SK-N-SH (cell line): ENCODE results near the gene ACTN4. TPM values are rescaled to one million over a fixed set of nuclear protein-coding genes. Genes with fewer than 3 reads are reported as not detected.

ENCODE experiments used
- CTCF ChIA-PET: fragments of 300-600, 350-600 bp; formaldehyde crosslinking; extraction: SDS; loops from one replicate; lab custom pipeline; 2021; lab: Yijun Ruan, JAX
- POLR2A ChIA-PET: fragments of 350-600 bp; sonication (Branson Sonifier 250); formaldehyde crosslinking; extraction: SDS; loops from one replicate; lab custom pipeline; 2020; ENCODE audit warnings: antibody characterized with exemption, inconsistent platforms; lab: Yijun Ruan, JAX
- DNase-seq: peaks from one replicate; pipeline ENCODE4 v3.0.0; 2012
- H2AFZ ChIP-seq: fragments of 200-600 bp; sonication (generic); 2 replicates; pipeline ENCODE4 v1.8.1; 2016; ENCODE audit warnings: antibody characterized with exemption, mild to moderate bottlenecking, low read depth
- H3F3A ChIP-seq: fragments of 200-600 bp; sonication (generic); replicated peaks from 2 replicates; pipeline ENCODE3; 2016; ENCODE audit warnings: antibody characterized with exemption, mild to moderate bottlenecking; ENCODE audit not compliant: insufficient read depth
- H3K27ac ChIP-seq, 2 experiments: fragments of 200-500 bp in 1 of 2; fragments of 200-600 bp in 1 of 2; sonication (Bioruptor generic) in 1 of 2; sonication (generic), shearing (Covaris generic) in 1 of 2; 2 replicates each; pipeline versions ENCODE4 v1.5.1 to v1.6.1; 2014 to 2016; ENCODE audit warnings: low read depth in 2 of 2, inconsistent platforms in 1 of 2, low read length in 1 of 2, mild to moderate bottlenecking in 1 of 2, mixed read lengths in 1 of 2
- H3K27me3 ChIP-seq: fragments of 200-600 bp; sonication (generic), shearing (Covaris generic); 2 replicates; pipeline ENCODE4 v1.6.1; 2016; ENCODE audit warnings: mixed run types; ENCODE audit not compliant: insufficient read depth
- H3K36me3 ChIP-seq, 2 experiments: fragments of 200-500 bp in 1 of 2; fragments of 200-600 bp in 1 of 2; sonication (Bioruptor generic) in 1 of 2; sonication (generic) in 1 of 2; replicated peaks in 1 of 2; 2 replicates each; pipeline versions ENCODE3 to v1.5.1; 2014 to 2016; ENCODE audit warnings: low read length in 1 of 2, mild to moderate bottlenecking in 1 of 2; ENCODE audit not compliant: insufficient read depth in 2 of 2, control insufficient read depth in 1 of 2
- H3K4me1 ChIP-seq, 2 experiments: fragments of 200-500 bp in 1 of 2; fragments of 200-600 bp in 1 of 2; sonication (Bioruptor generic) in 1 of 2; sonication (generic), shearing (Covaris generic) in 1 of 2; 2 replicates each; pipeline versions ENCODE4 v1.5.1 to v1.6.1; 2014 to 2016; ENCODE audit warnings: low read depth in 1 of 2, low read length in 1 of 2, mixed run types in 1 of 2; ENCODE audit not compliant: insufficient read depth in 2 of 2, control insufficient read depth in 1 of 2
- H3K4me2 ChIP-seq: fragments of 200-600 bp; sonication (generic), shearing (Covaris generic); 2 replicates; pipeline ENCODE4 v1.6.1; 2017; ENCODE audit warnings: mixed run types
- H3K4me3 ChIP-seq, 2 experiments: fragments of 200-500 bp in 1 of 2; fragments of 200-600 bp in 1 of 2; sonication (Bioruptor generic) in 1 of 2; sonication (generic), shearing (Covaris generic) in 1 of 2; 2 replicates each; pipeline versions ENCODE4 v1.5.1 to v1.8.1; 2014 to 2016; ENCODE audit warnings: low read depth in 2 of 2, inconsistent platforms in 1 of 2, low read length in 1 of 2, mild to moderate bottlenecking in 1 of 2, mixed read lengths in 1 of 2, moderate library complexity in 1 of 2
- H3K79me2 ChIP-seq: fragments of 200-600 bp; sonication (generic); 2 replicates; pipeline ENCODE4 v1.8.1; 2017; ENCODE audit warnings: mild to moderate bottlenecking; ENCODE audit not compliant: insufficient read depth
- H3K9ac ChIP-seq: fragments of 200-600 bp; sonication (generic); 2 replicates; pipeline ENCODE4 v1.6.1; 2017; ENCODE audit warnings: mixed run types
- H3K9me2 ChIP-seq: fragments of 200-600 bp; sonication (generic); 2 replicates; pipeline ENCODE4 v1.6.1; 2017; ENCODE audit warnings: mixed run types
- H3K9me3 ChIP-seq: fragments of 200-600 bp; sonication (generic); 2 replicates; pipeline ENCODE4 v1.6.1; 2017; ENCODE audit warnings: mixed run types, mild to moderate bottlenecking, moderate library complexity
- H4K20me1 ChIP-seq: fragments of 200-600 bp; sonication (generic); 2 replicates; pipeline ENCODE4 v1.6.1; 2017; ENCODE audit warnings: mild to moderate bottlenecking, mixed run types; ENCODE audit not compliant: insufficient read depth
- CHD2 ChIP-seq: fragments of 150-350 bp; IDR thresholded peaks from 2 replicates; pipeline ENCODE4 v1.6.1; 2018; ENCODE audit warnings: low read length; ENCODE audit not compliant: partially characterized antibody
- EP300 ChIP-seq, 2 experiments: IDR thresholded peaks; 2 replicates each; pipeline versions ENCODE4 v1.4.0 to v1.6.1; 2012; ENCODE audit warnings: borderline replicate concordance in 1 of 2, low read depth in 1 of 2, low read length in 1 of 2
- GABPA ChIP-seq: IDR thresholded peaks from 2 replicates; pipeline ENCODE4 v1.4.0; 2012; ENCODE audit warnings: low read depth, mild to moderate bottlenecking
- MEF2A ChIP-seq: IDR thresholded peaks from 2 replicates; pipeline ENCODE4 v1.4.0; 2012; ENCODE audit warnings: low read depth, borderline replicate concordance
- NFIC ChIP-seq: IDR thresholded peaks from 2 replicates; pipeline ENCODE4 v1.4.0; 2012; ENCODE audit warnings: borderline replicate concordance
- POLR2AphosphoS5 ChIP-seq: IDR thresholded peaks from 2 replicates; pipeline ENCODE4 v1.6.1; 2012; ENCODE audit warnings: low read depth, low read length
- SIN3A ChIP-seq: IDR thresholded peaks from 2 replicates; pipeline ENCODE4 v1.6.1; 2012; ENCODE audit warnings: low read depth, mild to moderate bottlenecking, low read length, moderate library complexity, borderline replicate concordance
- TCF12 ChIP-seq: IDR thresholded peaks from 2 replicates; pipeline ENCODE4 v1.4.0; 2012
- TEAD4 ChIP-seq: IDR thresholded peaks from 2 replicates; pipeline ENCODE4 v1.4.0; 2012; ENCODE audit warnings: mild to moderate bottlenecking, borderline replicate concordance; ENCODE audit not compliant: insufficient read depth
- USF2 ChIP-seq: fragments of 150-350 bp; IDR thresholded peaks from 2 replicates; pipeline ENCODE4 v1.6.1; 2017; ENCODE audit warnings: antibody characterized with exemption, low read length, low read depth, borderline replicate concordance
- WGBS: methylation state at CpG from one replicate; pipeline ENCODE4 v1.1.6; 2017; ENCODE audit warnings: low lambda C conversion rate; 5-methylcytosine and 5-hydroxymethylcytosine counted together
- polyA plus RNA-seq, 3 experiments: library from polyadenylated mRNA; depleted of rRNA; stranded (reverse); fragments of >200 nt; gene quantifications; 2 replicates each; pipeline ENCODE4 v1.2.3, GENCODE V29; 2012

The ACTN4 gene
- polyA plus RNA-seq, 1 of the 3 experiments (the other 2 are of a cell fraction): 598 TPM

GRCh38 chr19:38664503-38665211 lies 17.2 kb downstream of the ACTN4 start:
- CTCF ChIA-PET: interaction anchor here (1.3 kb wide), 1 partner anchor 15 kb away, joined by 3 read pairs; no protein-coding TSS in a partner anchor
- Histone ChIP-seq H3K36me3 (peaks cover 3 to 12% of the 10 kb centered on the region in 2 experiments), H3K27me3 (no peaks in the 10 kb centered on the region), H3F3A (peaks cover 38% of the 10 kb centered on the region), H3K9me2 (no peaks in the 10 kb centered on the region), H3K79me2 (peaks cover 100% of the 10 kb centered on the region), H2AFZ (no peak overlapping the region), H3K4me1 (peaks cover 43 to 76% of the 10 kb centered on the region in 2 experiments), H3K9ac (peak overlapping the region; percentile 48; the same call in 1 of the 2 replicates), H3K9me3 (no peaks in the 10 kb centered on the region), H3K27ac (peak overlapping the region; percentile 81 to 86), H4K20me1 (peaks cover 47% of the 10 kb centered on the region), H3K4me3 (no peak overlapping the region), H3K4me2 (peak overlapping the region; percentile 69)
- DNase-seq: no peak
- TF ChIP-seq TEAD4 (no peak), SIN3A (no peak), GABPA (no peak), EP300 (IDR thresholded peaks at IDR 0.05; ENCODE audit: borderline replicate concordance in 1 of 2, low read depth in 1 of 2, low read length in 1 of 2) (no peak), NFIC (no peak), USF2 (no peak), MEF2A (no peak)
- WGBS: 70% methylated on average over 6 of the region's 7 CpGs
- POLR2A ChIA-PET: interaction anchor here (0.8 to 2.2 kb wide), 2 partner anchors 17 to 26 kb away, joined by 3 to 10 read pairs; partner anchors contain the start of gene ACTN4

GRCh38 chr19:38665219-38665931 lies 17.9 kb downstream of the ACTN4 start:
- WGBS: 85% methylated on average over 12 of the region's 13 CpGs
- no peak for DNase-seq
- Histone ChIP-seq H3K27me3 (no peaks in the 10 kb centered on the region), H3K79me2 (peaks cover 100% of the 10 kb centered on the region), H3K9ac (peak overlapping the region; percentile 48), H3K4me1 (peaks cover 43 to 71% of the 10 kb centered on the region in 2 experiments), H3K27ac (peak overlapping the region; percentile 81 to 86), H3K9me3 (no peaks in the 10 kb centered on the region), H3K36me3 (peaks cover 3 to 12% of the 10 kb centered on the region in 2 experiments), H3K4me3 (no peak overlapping the region), H4K20me1 (peaks cover 54% of the 10 kb centered on the region), H2AFZ (no peak overlapping the region), H3K9me2 (no peaks in the 10 kb centered on the region), H3K4me2 (peak overlapping the region; percentile 69), H3F3A (peaks cover 40% of the 10 kb centered on the region)
- TF ChIP-seq CHD2 (no peak), POLR2AphosphoS5 (0 out of 2 replicates have a peak, but pooled peaks have one; percentile 4), TCF12 (peak; percentile 32; the same call in 1 of the 2 replicates)
- ChIA-PET POLR2A (interaction anchor here (0.8 to 2.2 kb wide), 2 partner anchors 17 to 25 kb away, joined by 3 to 10 read pairs; partner anchors contain the start of gene ACTN4), CTCF (interaction anchor here (0.6 to 1.3 kb wide), 2 partner anchors 31 to 296 kb away, joined by 3 to 4 read pairs; no protein-coding TSS in a partner anchor)
